Karpas-422 (cell line): Measurements from ENCODE around the gene THSD4. TPM values are rescaled to one million over a fixed set of nuclear protein-coding genes. Genes with fewer than 3 reads are reported as not detected.

Experiments used
- DNase-seq: peaks from one replicate; pipeline ENCODE4 v3.0.0-alpha.2; 2015
- H2AFZ ChIP-seq: fragments of 200-600 bp; sonication (generic); 2 replicates; pipeline ENCODE4 v1.6.1; 2014; ENCODE audit warnings: antibody characterized with exemption, low read length, mixed read lengths
- H3K27ac ChIP-seq: fragments of 200-600 bp; sonication (generic); 2 replicates; pipeline ENCODE4 v1.5.1; 2014; ENCODE audit warnings: mild to moderate bottlenecking, low read length, moderate library complexity
- H3K27me3 ChIP-seq: fragments of 200-600 bp; sonication (generic); 2 replicates; pipeline ENCODE4 v1.6.1; 2014; ENCODE audit warnings: low read length, mixed read lengths
- H3K36me3 ChIP-seq: fragments of 200-600 bp; sonication (generic); 2 replicates; pipeline ENCODE4 v1.6.1; 2014; ENCODE audit warnings: low read length, mixed read lengths; ENCODE audit not compliant: insufficient read depth
- H3K4me1 ChIP-seq: fragments of 200-600 bp; sonication (generic); 2 replicates; pipeline ENCODE4 v1.6.1; 2014; ENCODE audit warnings: mild to moderate bottlenecking, low read length, mixed read lengths
- H3K4me2 ChIP-seq: fragments of 200-600 bp; sonication (generic); 2 replicates; pipeline ENCODE4 v1.6.1; 2014; ENCODE audit warnings: low read length, low read depth, mild to moderate bottlenecking; ENCODE audit not compliant: poor library complexity, severe bottlenecking
- H3K4me3 ChIP-seq: fragments of 200-600 bp; sonication (generic); 2 replicates; pipeline ENCODE4 v1.5.1; 2014; ENCODE audit warnings: mild to moderate bottlenecking, antibody characterized with exemption, low read length, mixed read lengths
- H3K79me2 ChIP-seq: fragments of 200-600 bp; sonication (generic); 2 replicates; pipeline ENCODE4 v1.6.1; 2014; ENCODE audit warnings: mild to moderate bottlenecking, low read length, mixed read lengths
- H3K9ac ChIP-seq: fragments of 200-600 bp; sonication (generic); 2 replicates; pipeline ENCODE4 v1.6.0; 2014; ENCODE audit warnings: low read length
- H3K9me2 ChIP-seq: fragments of 200-600 bp; sonication (generic), shearing (Covaris generic); replicated peaks from 2 replicates; pipeline ENCODE4 v1.6.0; 2014; ENCODE audit warnings: mild to moderate bottlenecking, low read length, moderate library complexity; ENCODE audit not compliant: insufficient read depth
- H3K9me3 ChIP-seq: fragments of 300-700, 200-600 bp; sonication (generic); 2 replicates; pipeline ENCODE4 v1.6.1; 2014; ENCODE audit warnings: low read length, mixed read lengths
- H4K20me1 ChIP-seq: fragments of 200-600 bp; sonication (generic); 2 replicates; pipeline ENCODE4 v1.6.1; 2014; ENCODE audit warnings: mild to moderate bottlenecking, antibody characterized with exemption, low read length, low read depth; ENCODE audit not compliant: insufficient read depth
- total RNA-seq: library from RNA; depleted of rRNA; stranded (reverse); fragments of >200 nt; shearing (Covaris generic); gene quantifications from 2 replicates; pipeline ENCODE4 v1.2.3, GENCODE V29; 2014; ENCODE audit warnings: low replicate concordance

Gene THSD4
- total RNA-seq, 1 experiment from 2014 or later, result 0.11 TPM

DNA sequence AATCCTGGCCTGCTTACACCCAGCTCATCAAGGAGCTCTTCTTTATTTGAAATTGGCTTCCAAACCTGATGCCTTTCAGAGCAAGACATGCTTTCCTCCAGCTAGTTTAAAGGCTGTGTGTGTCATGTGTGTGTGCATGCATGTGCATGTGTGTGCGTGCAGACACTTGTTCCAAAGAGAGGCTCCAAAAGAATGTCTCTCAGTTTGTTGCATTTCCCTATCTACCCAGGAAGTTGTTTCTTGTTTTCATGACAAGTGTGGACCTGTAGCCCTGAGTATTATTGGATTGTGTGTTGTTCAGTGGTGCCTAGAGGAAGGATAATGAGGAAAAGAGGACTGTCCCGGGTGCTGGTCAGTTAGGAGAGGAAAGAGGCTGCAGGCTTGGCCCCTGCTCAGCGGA is 240.0 kb downstream of the THSD4 start:
- Histone ChIP-seq H3K9ac (no peak overlapping the region), H3K79me2 (no peaks in the 10 kb centered on the region), H3K9me2 (no peaks in the 10 kb centered on the region), H2AFZ (no peak overlapping the region), H3K36me3 (no peaks in the 10 kb centered on the region), H3K4me2 (no peak overlapping the region), H3K27ac (no peak overlapping the region), H3K4me3 (no peak overlapping the region), H3K27me3 (no peaks in the 10 kb centered on the region), H4K20me1 (no peaks in the 10 kb centered on the region), H3K4me1 (no peaks in the 10 kb centered on the region), H3K9me3 (no peaks in the 10 kb centered on the region)
- DNase-seq, result no peak

GRCh38 chr15:71357321-71357732 is 242.1 kb downstream of the THSD4 start:
- Histone ChIP-seq H3K9me3 (no peaks in the 10 kb centered on the region), H3K27me3 (no peaks in the 10 kb centered on the region), H3K9me2 (no peaks in the 10 kb centered on the region), H3K4me2 (no peak overlapping the region), H3K36me3 (no peaks in the 10 kb centered on the region), H3K9ac (no peak overlapping the region), H3K79me2 (no peaks in the 10 kb centered on the region), H3K4me3 (no peak overlapping the region), H3K27ac (no peak overlapping the region), H4K20me1 (no peaks in the 10 kb centered on the region), H2AFZ (no peak overlapping the region), H3K4me1 (no peaks in the 10 kb centered on the region)
- no peak for DNase-seq

- Histone ChIP-seq H3K79me2 (no peaks in the 10 kb centered on the region), H4K20me1 (no peaks in the 10 kb centered on the region), H3K9me3 (no peaks in the 10 kb centered on the region), H3K36me3 (no peaks in the 10 kb centered on the region), H3K4me2 (no peak overlapping the region), H3K4me1 (no peaks in the 10 kb centered on the region), H3K27me3 (no peaks in the 10 kb centered on the region), H3K4me3 (no peak overlapping the region), H2AFZ (no peak overlapping the region), H3K27ac (no peak overlapping the region), H3K9me2 (no peaks in the 10 kb centered on the region), H3K9ac (no peak overlapping the region)
- no peak for DNase-seq
Observed at GRCh38 chr15:71357967-71358366, 242.7 kb downstream of the THSD4 start.

DNA sequence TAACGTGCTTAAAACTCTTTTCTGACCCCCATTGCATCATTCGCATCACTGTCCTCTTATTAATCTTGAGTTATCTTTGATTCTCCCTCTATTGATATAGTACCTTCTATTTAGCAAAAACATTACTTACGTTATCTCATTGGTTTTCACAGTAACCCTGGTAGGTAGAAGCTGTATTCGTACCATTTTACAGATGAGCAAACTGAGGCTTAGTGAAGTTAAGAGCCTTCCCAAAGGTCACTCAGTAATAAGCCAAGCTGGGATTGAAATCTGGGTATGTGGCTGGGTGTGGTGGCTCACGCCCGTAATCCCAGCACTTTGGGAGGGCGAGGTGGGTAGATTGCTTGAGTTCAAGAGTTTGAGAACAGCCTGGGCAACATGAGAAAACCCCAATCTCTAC is 244.0 kb downstream of the THSD4 start:
- Histone ChIP-seq H2AFZ (no peak overlapping the region), H4K20me1 (no peaks in the 10 kb centered on the region), H3K79me2 (no peaks in the 10 kb centered on the region)

GRCh38 chr15:71362556-71362955 is 247.3 kb downstream of the THSD4 start:
- no peak for DNase-seq
- no peaks in the 10 kb centered on the region for H3K36me3 ChIP-seq
- H3K9me3 ChIP-seq, result no peaks in the 10 kb centered on the region

More for the DNA sequence above, 244.0 kb downstream of the THSD4 start:
- Histone ChIP-seq H3K4me2 (no peak overlapping the region), H3K4me3 (no peak overlapping the region), H3K9me2 (no peaks in the 10 kb centered on the region), H3K27me3 (no peaks in the 10 kb centered on the region), H3K36me3 (no peaks in the 10 kb centered on the region), H3K9me3 (no peaks in the 10 kb centered on the region), H3K9ac (no peak overlapping the region), H3K27ac (no peak overlapping the region), H3K4me1 (peaks cover 5% of the 10 kb centered on the region; the same call in 1 of the 2 replicates)
- no peak for DNase-seq

GRCh38 chr15:71362987-71363968 is 248.0 kb downstream of the THSD4 start:
- Histone ChIP-seq H4K20me1 (no peaks in the 10 kb centered on the region), H2AFZ (no peak overlapping the region), H3K9me3 (no peaks in the 10 kb centered on the region), H3K9me2 (no peaks in the 10 kb centered on the region), H3K4me2 (no peak overlapping the region), H3K27me3 (no peaks in the 10 kb centered on the region), H3K4me3 (no peak overlapping the region), H3K36me3 (no peaks in the 10 kb centered on the region), H3K79me2 (no peaks in the 10 kb centered on the region), H3K27ac (no peak overlapping the region), H3K4me1 (peaks cover 5% of the 10 kb centered on the region; the same call in 1 of the 2 replicates), H3K9ac (no peak overlapping the region)
- DNase-seq, result no peak

More at GRCh38 chr15:71362556-71362955, 247.3 kb downstream of the THSD4 start:
- no peak overlapping the region for H3K4me2 ChIP-seq
- H4K20me1 ChIP-seq, result no peaks in the 10 kb centered on the region
- H3K4me1 ChIP-seq, result peaks cover 5% of the 10 kb centered on the region; the same call in 1 of the 2 replicates
- no peak overlapping the region for H3K4me3 ChIP-seq
- no peaks in the 10 kb centered on the region for H3K79me2 ChIP-seq
- no peak overlapping the region for H3K27ac ChIP-seq
- H3K9ac ChIP-seq, result no peak overlapping the region
- H3K9me2 ChIP-seq, result no peaks in the 10 kb centered on the region
- H2AFZ ChIP-seq, result no peak overlapping the region
- H3K27me3 ChIP-seq, result no peaks in the 10 kb centered on the region

GRCh38 chr15:71364117-71364584 is 248.9 kb downstream of the THSD4 start:
- no peaks in the 10 kb centered on the region for H3K79me2 ChIP-seq
- no peak overlapping the region for H3K9ac ChIP-seq
- H3K9me2 ChIP-seq, result no peaks in the 10 kb centered on the region
- H3K9me3 ChIP-seq, result no peaks in the 10 kb centered on the region
- H4K20me1 ChIP-seq, result no peaks in the 10 kb centered on the region
- H3K4me2 ChIP-seq, result no peak overlapping the region
- no peak for DNase-seq
- no peak overlapping the region for H2AFZ ChIP-seq
- no peaks in the 10 kb centered on the region for H3K36me3 ChIP-seq
- H3K4me1 ChIP-seq, result peaks cover 5% of the 10 kb centered on the region; the same call in 1 of the 2 replicates
- no peak overlapping the region for H3K27ac ChIP-seq
- no peak overlapping the region for H3K4me3 ChIP-seq
- no peaks in the 10 kb centered on the region for H3K27me3 ChIP-seq

- no peak overlapping the region for H3K9ac ChIP-seq
- no peaks in the 10 kb centered on the region for H3K27me3 ChIP-seq
- H2AFZ ChIP-seq, result no peak overlapping the region
- H3K9me3 ChIP-seq, result no peaks in the 10 kb centered on the region
- H3K9me2 ChIP-seq, result no peaks in the 10 kb centered on the region
- H3K4me1 ChIP-seq, result peaks cover 5% of the 10 kb centered on the region; the same call in 1 of the 2 replicates
- no peak for DNase-seq
- H3K4me2 ChIP-seq, result no peak overlapping the region
- no peaks in the 10 kb centered on the region for H4K20me1 ChIP-seq
- no peaks in the 10 kb centered on the region for H3K36me3 ChIP-seq
- no peak overlapping the region for H3K4me3 ChIP-seq
- no peak overlapping the region for H3K27ac ChIP-seq
- H3K79me2 ChIP-seq, result no peaks in the 10 kb centered on the region
Observed at GRCh38 chr15:71366522-71366921, 251.3 kb downstream of the THSD4 start.
